HG03135 (cell line): ENCODE measurements around the gene TASOR.

Experiments
- ATAC-seq: cut with Tn5 transposase; IDR thresholded peaks from one replicate; pipeline ENCODE4 v1.9.1; 2021; ENCODE audit warnings: mild to moderate bottlenecking, moderate library complexity; ENCODE audit not compliant: unreplicated experiment

The TASOR gene

DNA sequence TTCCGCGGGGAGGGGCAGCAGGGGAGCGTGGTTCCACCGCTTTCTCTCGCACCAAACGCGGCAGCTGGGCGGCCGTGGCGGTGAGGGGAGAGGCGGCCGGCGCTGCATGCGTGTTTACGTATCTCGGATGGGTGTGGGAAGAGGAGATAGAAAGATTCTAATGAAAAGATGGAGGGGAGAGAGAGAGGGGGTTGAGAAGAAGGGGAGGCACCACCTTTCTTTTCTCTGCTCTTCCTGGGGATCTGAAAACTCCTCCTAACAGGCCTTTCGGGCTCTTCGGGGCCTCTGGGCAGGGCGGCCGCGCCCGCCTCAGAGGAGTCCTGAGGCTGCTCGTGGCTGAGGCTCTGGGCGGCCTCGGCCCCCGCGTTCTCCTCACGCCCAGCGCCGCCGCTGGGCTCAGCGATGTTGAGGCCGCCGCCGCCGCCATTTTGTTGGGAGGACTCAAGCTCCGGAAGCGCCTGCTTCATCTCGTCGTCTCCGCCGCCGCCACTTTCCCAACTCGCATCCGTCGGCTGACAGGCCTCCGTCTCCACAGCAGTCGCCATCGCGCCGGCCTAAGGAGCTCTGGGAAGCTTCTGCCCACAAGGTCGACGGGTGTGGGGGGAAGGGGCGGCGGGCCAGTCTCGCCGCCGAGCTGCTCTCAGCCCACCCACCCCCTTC is 473 bp downstream of the TASOR start:
- peak; percentile 71 for ATAC-seq

DNA sequence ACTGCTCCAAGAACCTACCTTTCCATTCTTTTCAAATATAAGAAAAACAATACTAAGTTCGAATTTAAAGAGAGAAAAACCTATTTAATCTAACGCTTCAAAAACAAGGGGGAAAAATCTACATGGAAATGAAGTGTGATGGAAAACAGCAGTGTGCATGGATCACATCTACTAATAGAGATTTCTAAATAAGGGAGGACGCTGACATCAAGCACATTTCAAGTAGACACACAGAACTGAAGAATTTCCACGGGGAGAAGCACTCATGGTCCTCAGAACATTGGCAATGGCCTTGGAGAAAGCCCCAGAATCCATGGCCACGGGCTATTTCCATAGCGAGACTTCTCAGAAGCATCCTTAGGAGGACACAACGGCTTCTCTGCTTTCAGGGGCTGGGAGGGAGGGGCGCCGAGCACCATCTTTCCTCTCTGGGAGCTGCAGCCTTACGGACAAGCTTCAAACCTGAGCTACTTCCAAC is 1.0 kb downstream of the TASOR start:
- ATAC-seq = peak; percentile 1

DNA sequence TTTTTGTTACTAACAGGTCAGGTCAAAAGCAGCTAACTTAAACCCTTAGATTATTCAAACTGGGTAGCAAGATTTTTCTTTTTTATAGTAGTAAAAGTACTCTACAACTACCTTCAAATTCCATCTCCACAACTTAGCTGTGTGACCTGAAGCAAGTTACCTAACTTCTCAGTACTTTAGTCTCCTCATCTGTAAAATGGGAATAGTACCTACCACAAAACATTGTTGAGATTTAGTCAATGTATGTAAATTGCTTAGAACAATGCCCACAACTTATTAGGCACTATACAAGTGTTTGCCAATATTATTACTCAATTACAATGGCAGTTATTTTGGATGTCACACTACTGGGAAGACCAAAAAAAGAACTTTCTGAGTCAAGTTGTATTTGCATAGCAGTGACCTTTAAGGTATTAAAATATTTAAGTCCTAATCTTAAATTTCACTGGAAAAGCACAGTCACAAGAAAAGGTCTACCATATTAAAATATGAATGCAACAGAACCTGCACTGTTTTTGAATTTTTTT is 2.9 kb downstream of the TASOR start:
- ATAC-seq = no peak

DNA sequence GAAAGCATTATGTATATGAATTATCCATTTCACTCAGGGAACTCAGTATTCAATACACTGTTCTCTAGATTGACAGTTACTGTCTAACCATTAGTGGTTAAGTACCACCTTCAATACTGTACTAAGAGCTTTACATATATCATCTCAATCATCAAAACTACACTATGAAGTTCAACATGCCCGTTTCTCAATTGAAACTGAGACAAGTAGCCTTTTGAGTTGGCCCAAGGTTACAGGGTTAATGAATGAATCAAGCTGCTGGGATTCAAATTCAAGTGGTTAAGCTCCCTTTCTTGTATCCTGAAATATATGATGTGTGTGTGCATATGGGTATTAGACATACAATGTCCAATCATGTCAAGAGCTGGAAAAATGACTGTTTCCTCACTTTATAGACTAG is 5.8 kb downstream of the TASOR start:
- peak; percentile 64 for ATAC-seq

DNA sequence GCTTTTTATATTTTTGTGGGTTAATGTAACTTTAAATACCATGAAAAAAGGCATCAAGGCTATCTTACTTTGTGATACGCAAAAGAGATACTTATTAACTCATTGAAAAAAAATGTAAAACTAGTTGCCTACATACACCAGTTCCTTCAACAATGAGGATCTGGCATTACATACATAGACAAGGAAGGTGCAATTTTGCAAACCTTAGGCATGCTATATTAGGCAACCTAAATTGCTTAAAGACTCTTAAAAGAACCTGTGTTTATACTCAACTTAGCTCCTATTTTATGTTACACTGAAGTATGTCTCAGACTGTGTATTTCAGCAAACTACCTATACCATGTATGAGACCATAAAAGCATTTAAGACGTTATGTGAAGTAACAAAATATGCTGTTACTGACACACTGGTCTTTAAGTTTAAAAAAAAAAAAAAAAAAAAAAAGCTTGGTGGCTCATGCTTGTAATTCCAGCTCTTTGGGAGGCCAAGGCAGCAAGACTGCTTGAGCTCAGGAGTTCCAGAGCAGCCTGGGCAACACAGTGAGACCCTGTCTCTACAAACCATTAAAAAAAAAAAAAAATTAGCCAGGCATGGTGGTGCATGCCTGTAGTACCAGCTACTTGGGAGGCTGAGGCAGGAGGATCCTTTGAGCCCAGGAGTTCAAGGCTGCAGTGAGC is 9.1 kb downstream of the TASOR start:
- ATAC-seq = no peak

DNA sequence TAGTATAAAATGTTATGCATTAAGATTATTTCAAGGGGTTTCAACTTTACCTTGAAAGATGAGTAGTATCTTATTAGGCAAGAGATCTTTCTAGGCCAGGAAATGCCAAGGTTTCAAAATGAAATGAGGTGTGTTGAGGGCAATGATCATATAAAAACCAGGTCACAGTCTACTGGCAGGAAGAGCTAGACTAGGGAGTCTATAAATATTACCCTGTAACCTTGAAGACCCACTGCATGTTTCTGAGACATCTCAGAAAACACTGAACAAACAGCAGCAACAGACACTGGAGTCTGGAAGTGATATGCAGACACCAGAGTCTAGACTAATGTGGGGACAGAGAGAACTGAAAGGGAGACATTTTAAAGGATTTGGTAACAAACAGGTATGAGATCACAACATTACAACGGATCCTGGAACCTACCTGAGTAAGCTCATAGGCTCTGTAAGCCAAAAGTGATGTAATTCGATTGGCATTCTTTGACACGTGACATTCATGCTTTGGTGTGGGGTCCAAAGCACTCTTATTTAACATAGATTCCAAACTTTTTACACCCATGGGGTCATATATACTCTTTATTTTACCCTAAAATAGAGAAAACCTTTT is 15.0 kb downstream of the TASOR start:
- ATAC-seq = no peak

DNA sequence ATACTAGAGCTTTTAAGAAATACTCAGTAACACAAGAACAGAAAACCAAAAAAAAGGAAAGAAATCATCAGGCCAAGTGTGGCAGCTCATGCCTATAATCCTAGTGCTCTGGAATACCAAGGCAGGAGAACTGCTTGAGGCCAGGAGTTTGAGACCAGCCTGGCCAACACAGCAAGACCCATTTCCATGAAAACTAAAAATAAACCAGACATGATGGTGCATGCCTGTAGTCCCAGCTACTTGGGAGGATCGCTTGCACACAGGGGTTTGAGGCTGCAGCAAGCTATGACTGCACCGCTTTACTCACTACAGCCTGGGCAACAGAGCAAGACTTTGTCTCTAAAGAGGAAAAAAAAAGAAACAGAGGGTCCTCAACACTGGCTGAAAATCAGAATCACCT is 18.2 kb downstream of the TASOR start:
- no peak for ATAC-seq

DNA sequence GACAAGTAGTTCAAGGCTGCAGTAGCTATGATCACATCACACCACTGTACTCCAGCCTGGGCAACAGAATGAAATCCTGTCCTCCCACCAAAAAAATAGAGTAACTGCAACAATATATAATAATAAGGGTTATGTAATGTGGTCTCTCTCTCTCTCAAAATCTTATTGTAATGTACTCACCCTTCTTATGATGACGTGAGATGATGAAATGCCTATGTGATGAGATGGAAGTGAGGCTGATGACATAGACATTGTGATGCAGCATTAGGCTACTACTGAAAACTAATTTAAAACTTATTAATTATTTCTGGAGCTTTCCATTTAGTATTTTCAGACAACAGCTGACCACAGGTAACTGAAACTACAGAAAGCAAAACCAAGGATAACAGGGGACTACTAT is 27.4 kb downstream of the TASOR start:
- ATAC-seq = no peak

DNA sequence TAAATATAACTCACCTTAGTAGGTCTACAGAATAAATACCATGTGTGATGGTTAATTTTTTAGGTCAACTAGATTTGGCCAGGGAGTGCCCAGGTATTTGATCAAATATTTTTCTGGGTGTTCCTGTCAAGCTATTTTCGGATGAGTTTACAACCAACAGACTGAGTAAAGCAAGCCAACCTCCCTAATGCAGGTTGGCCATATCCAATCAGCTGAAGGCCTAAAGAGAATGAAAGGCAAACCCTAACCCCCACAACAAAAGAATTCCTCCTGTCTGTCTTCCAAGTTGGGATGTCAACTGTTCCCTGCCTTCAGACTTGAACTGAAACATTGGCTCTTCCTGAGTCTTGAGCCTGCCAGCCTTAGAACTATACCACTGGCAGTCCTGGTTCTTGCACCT is 28.6 kb downstream of the TASOR start:
- ATAC-seq = no peak

DNA sequence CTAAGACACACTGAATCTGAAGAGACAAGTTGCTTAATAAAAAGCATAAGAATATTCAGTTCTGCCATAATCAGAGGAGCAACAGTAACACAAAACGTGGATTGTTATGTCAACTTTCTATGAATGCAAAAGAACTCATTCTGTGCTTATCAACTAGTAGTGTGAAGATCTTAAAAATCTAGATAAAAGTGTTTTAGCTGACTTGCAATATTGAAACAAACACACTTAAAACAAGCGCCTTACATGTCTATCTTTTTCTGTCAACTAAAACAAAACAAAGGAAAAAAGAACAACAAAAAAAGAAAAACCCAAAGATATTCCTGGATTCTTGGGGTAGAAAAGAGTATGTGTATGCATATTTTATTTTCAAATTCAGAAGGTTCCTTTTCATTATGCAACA is 37.7 kb downstream of the TASOR start:
- no peak for ATAC-seq

DNA sequence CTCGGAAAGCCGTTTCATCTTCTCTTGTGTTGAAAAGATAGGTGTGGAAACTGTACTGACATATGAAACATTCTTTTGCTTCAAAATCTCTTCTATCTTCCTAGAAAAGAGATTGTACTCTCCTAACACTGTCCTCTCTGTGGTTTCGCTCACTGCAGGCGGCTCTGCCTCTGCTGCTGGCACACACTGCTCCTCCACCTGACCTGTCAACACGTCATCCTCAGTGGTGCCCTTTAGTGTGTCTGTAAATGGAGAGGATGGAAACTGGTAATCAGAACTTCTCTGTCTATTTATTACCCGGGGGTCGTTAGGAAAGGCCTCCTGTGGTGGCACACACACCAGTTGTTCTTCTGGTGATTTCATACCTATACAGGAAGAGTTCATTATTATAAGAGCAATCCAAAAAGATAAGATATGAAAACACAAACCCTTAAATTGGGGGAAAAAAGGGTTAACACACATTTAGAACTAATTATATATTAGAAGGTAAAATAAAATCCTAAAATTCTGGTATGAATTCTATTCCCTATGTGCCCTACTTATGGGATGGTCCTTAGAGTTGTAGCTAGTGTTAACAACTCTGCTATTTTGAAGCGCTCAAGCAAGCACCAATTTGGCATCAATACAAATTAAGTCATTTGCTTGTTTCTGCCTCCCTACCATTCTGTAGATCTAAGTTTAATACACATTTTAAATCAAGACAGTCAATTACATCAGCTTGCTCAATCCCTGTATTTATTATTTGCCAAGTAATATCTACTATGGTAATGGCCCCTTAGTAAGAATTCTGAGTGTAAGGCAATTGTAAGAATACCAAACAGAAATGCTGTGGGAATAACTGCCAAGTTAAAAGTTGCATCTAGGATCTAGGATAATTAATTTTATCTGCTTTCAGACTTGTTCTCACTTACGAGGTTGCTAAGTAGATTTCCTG is 49.2 kb downstream of the TASOR start:
- ATAC-seq = no peak
